ENCODE data around the gene CD3G.

Gene CD3G

GRCh38 chr11:118349475-118349874 is 5.3 kb downstream of the CD3G start:
- no peak overlapping the region for H3K4me3 ChIP-seq (replicated peaks; ENCODE audit: low read depth, low read length)
- no peak for DNase-seq (ENCODE audit: low read depth)
- no peak for TF ChIP-seq CTCF (IDR thresholded peaks at IDR 0.05; ENCODE audit: low read length, missing control alignments)

- peak; percentile 47 for DNase-seq (ENCODE audit: low read depth)
- no peak overlapping the region for H3K4me3 ChIP-seq (replicated peaks; ENCODE audit: low read depth, low read length)
- peak; percentile 46 for TF ChIP-seq CTCF (IDR thresholded peaks at IDR 0.05; ENCODE audit: low read length, missing control alignments)
Measured at GRCh38 chr11:118353084-118353710, 9.1 kb downstream of the CD3G start.

GRCh38 chr11:118358071-118358470 is 13.9 kb downstream of the CD3G start:
- no peak for DNase-seq (ENCODE audit: low read depth)
- TF ChIP-seq CTCF (IDR thresholded peaks at IDR 0.05; ENCODE audit: low read length, missing control alignments): no peak
- no peak overlapping the region for H3K4me3 ChIP-seq (replicated peaks; ENCODE audit: low read depth, low read length)

- peak; percentile 96 for DNase-seq (ENCODE audit: low read depth)
- peak within 1 kb of the TSS; percentile 98 for H3K4me3 ChIP-seq (replicated peaks; ENCODE audit: low read depth, low read length)
- no peak for TF ChIP-seq CTCF (IDR thresholded peaks at IDR 0.05; ENCODE audit: low read length, missing control alignments)
Measured at GRCh38 chr11:118359295-118359958, 15.3 kb downstream of the CD3G start, which contains the start of gene UBE4A. TSS of gene UBE4A (plus strand) at chr11:118359600. CDS start at chr11:118365081, 5,481 bp downstream.

- TF ChIP-seq CTCF (IDR thresholded peaks at IDR 0.05; ENCODE audit: low read length, missing control alignments): no peak
- no peak overlapping the region for H3K4me3 ChIP-seq (replicated peaks; ENCODE audit: low read depth, low read length)
- no peak for DNase-seq (ENCODE audit: low read depth)
Measured at GRCh38 chr11:118364956-118365615, 20.9 kb downstream of the CD3G start.

- TF ChIP-seq CTCF (IDR thresholded peaks at IDR 0.05; ENCODE audit: low read length, missing control alignments): no peak
- no peak for DNase-seq (ENCODE audit: low read depth)
- H3K4me3 ChIP-seq (replicated peaks; ENCODE audit: low read depth, low read length): no peak overlapping the region
Measured at GRCh38 chr11:118366287-118366686, 22.1 kb downstream of the CD3G start.
